GM21447 (cell line): Measurements from ENCODE around the gene HPCAL4.

Experiments used
- ATAC-seq: cut with Tn5 transposase; IDR thresholded peaks from one replicate; pipeline ENCODE4 v1.9.1; 2021; ENCODE audit not compliant: unreplicated experiment

HPCAL4 gene

GRCh38 chr1:39678889-39679288, 12.3 kb downstream of the HPCAL4 start:
- ATAC-seq: no peak

- ATAC-seq: no peak
Observed at GRCh38 chr1:39677645-39678044, 13.6 kb downstream of the HPCAL4 start.

GRCh38 chr1:39676948-39677548, 14.2 kb downstream of the HPCAL4 start:
- no peak for ATAC-seq

- ATAC-seq: no peak
Observed at GRCh38 chr1:39675220-39675619, 16.0 kb downstream of the HPCAL4 start.

- no peak for ATAC-seq
Observed at GRCh38 chr1:39673215-39673614, 18.0 kb downstream of the HPCAL4 start.

GRCh38 chr1:39672551-39672947, 18.7 kb downstream of the HPCAL4 start:
- no peak for ATAC-seq

- no peak for ATAC-seq
Observed at GRCh38 chr1:39671793-39672550, 19.3 kb downstream of the HPCAL4 start, which contains the start of gene NT5C1A. Gene NT5C1A (minus strand): TSS chr1:39672107. CDS start chr1:39672038, 69 bp downstream.

- no peak for ATAC-seq
Observed at GRCh38 chr1:39671433-39671792, 19.8 kb downstream of the HPCAL4 start.

GRCh38 chr1:39670689-39671088, 20.5 kb downstream of the HPCAL4 start:
- ATAC-seq: no peak

GRCh38 chr1:39668894-39669293, 22.3 kb downstream of the HPCAL4 start:
- ATAC-seq: no peak

- no peak for ATAC-seq
Observed at GRCh38 chr1:39668111-39668510, 23.1 kb downstream of the HPCAL4 start.

GRCh38 chr1:39666772-39667171, 24.5 kb downstream of the HPCAL4 start:
- peak; percentile 89 for ATAC-seq

GRCh38 chr1:39663559-39663958, 27.7 kb downstream of the HPCAL4 start:
- ATAC-seq: no peak

- no peak for ATAC-seq
Observed at GRCh38 chr1:39662861-39663260, 28.4 kb downstream of the HPCAL4 start.

- ATAC-seq: no peak
Observed at GRCh38 chr1:39659538-39659937, 31.7 kb downstream of the HPCAL4 start.

GRCh38 chr1:39659110-39659509, 32.1 kb downstream of the HPCAL4 start:
- no peak for ATAC-seq

- ATAC-seq: no peak
Observed at GRCh38 chr1:39657923-39658485, 33.2 kb downstream of the HPCAL4 start.

GRCh38 chr1:39657402-39657801, 33.8 kb downstream of the HPCAL4 start:
- no peak for ATAC-seq

- no peak for ATAC-seq
Observed at GRCh38 chr1:39656391-39656790, 34.8 kb downstream of the HPCAL4 start.

GRCh38 chr1:39655578-39656268, 35.5 kb downstream of the HPCAL4 start:
- no peak for ATAC-seq

GRCh38 chr1:39654291-39654690, 36.9 kb downstream of the HPCAL4 start:
- ATAC-seq: no peak

- peak; percentile 69 for ATAC-seq
Observed at GRCh38 chr1:39653546-39654031, 37.6 kb downstream of the HPCAL4 start.
